ENCODE results near the gene NPC1L1.

- TF ChIP-seq CTCF (optimal IDR thresholded peaks at IDR 0.05 in 1 of 3, IDR thresholded peaks at IDR 0.05 in 1 of 3, conservative IDR thresholded peaks at IDR 0.05 in 1 of 3; ENCODE audit: extremely low read depth in 1 of 3, insufficient read depth in 2 of 3, low read length in 3 of 3) (no peak), EZH2 (IDR thresholded peaks at IDR 0.05; ENCODE audit: low read length) (no peak)
These were observed 33.9 kb upstream of the NPC1L1 start for GRCh38 chr7:44575054-44575453.

Measured in keratinocyte (primary cell).